Fibroblast of lung (primary cell): ENCODE measurements around the gene PTPN7. TPM values are rescaled to one million over a fixed set of nuclear protein-coding genes. Genes with fewer than 3 reads are reported as not detected.

Experiments used
- DNase-seq, 2 donors: peaks; one replicate each; pipeline versions ENCODE4 v3.0.0 to v3.0.0-alpha.2; 2010; ENCODE audit warnings: low read depth in 2 of 2
- H2AFZ ChIP-seq: 2 replicates; pipeline ENCODE4 v1.5.1; 2012; ENCODE audit warnings: low read length, control low read depth, inconsistent platforms
- H3K27ac ChIP-seq: 2 replicates; pipeline ENCODE4 v1.5.1; 2011; ENCODE audit warnings: low read length, control low read depth; ENCODE audit not compliant: insufficient read depth
- H3K27me3 ChIP-seq: 2 replicates; pipeline ENCODE4 v1.5.1; 2011; ENCODE audit warnings: mild to moderate bottlenecking, low read length; ENCODE audit not compliant: control insufficient read depth, insufficient read depth
- H3K36me3 ChIP-seq: 2 replicates; pipeline ENCODE4 v1.5.1; 2011; ENCODE audit warnings: low read length; ENCODE audit not compliant: control insufficient read depth, insufficient read depth
- H3K4me1 ChIP-seq: 2 replicates; pipeline ENCODE4 v1.5.1; 2011; ENCODE audit warnings: low read length; ENCODE audit not compliant: control insufficient read depth, insufficient read depth; ENCODE audit errors: extremely low read depth
- H3K4me2 ChIP-seq: 2 replicates; pipeline ENCODE4 v1.5.1; 2011; ENCODE audit warnings: low read length, control low read depth; ENCODE audit not compliant: insufficient read depth; ENCODE audit errors: extremely low read depth
- H3K4me3 ChIP-seq, 4 experiments: fragments of 200-600 bp in 1 of 4; sonication (generic) in 1 of 4; replicated peaks in 1 of 4; 2 replicates each; pipeline ENCODE4 v1.5.1; 2011 to 2016; ENCODE audit warnings: low read length in 4 of 4, low read depth in 3 of 4, mild to moderate bottlenecking in 3 of 4, control low read depth in 2 of 4, inconsistent platforms in 1 of 4, mixed read lengths in 1 of 4; ENCODE audit not compliant: insufficient read depth in 1 of 4; ENCODE audit errors: control extremely low read depth in 1 of 4
- H3K79me2 ChIP-seq: 2 replicates; pipeline ENCODE4 v1.5.1; 2012; ENCODE audit warnings: mild to moderate bottlenecking, low read length, inconsistent platforms; ENCODE audit not compliant: control insufficient read depth, insufficient read depth
- H3K9ac ChIP-seq: 2 replicates; pipeline ENCODE4 v1.5.1; 2011; ENCODE audit warnings: mild to moderate bottlenecking, low read length, control low read depth; ENCODE audit not compliant: insufficient read depth
- H3K9me3 ChIP-seq: 2 replicates; pipeline ENCODE4 v1.5.1; 2012; ENCODE audit warnings: low read depth, low read length; ENCODE audit not compliant: control insufficient read depth, insufficient read depth
- H4K20me1 ChIP-seq: 2 replicates; pipeline ENCODE4 v1.5.1; 2011; ENCODE audit warnings: low read length; ENCODE audit not compliant: control insufficient read depth, insufficient read depth; ENCODE audit errors: extremely low read depth
- CTCF ChIP-seq, 2 donors: IDR thresholded peaks in 1 of 2; conservative IDR thresholded peaks in 1 of 2; 1 replicate in 1 of 2; 2 replicates in 1 of 2; pipeline ENCODE4 v1.5.1; 2011 to 2012; ENCODE audit warnings: low read length in 2 of 2, control low read depth in 1 of 2, inconsistent platforms in 1 of 2, low read depth in 1 of 2, mild to moderate bottlenecking in 1 of 2
- EZH2 ChIP-seq: IDR thresholded peaks from 2 replicates; pipeline ENCODE4 v1.5.1; 2012; ENCODE audit warnings: low read length, control low read depth, mild to moderate bottlenecking; ENCODE audit errors: missing control alignments
- polyA plus RNA-seq, 2 donors: library from polyadenylated mRNA; depleted of rRNA in 1 of 2; stranded (reverse) in 1 of 2; unstranded in 1 of 2; fragments of >200 nt; gene quantifications; 2 replicates each; pipeline ENCODE4 v1.2.1, GENCODE V29; 2011 to 2012; ENCODE audit warnings: missing spikeins in 1 of 2
- total RNA-seq: library from RNA; depleted of rRNA; stranded (reverse); fragments of >200 nt; gene quantifications from 2 replicates; pipeline ENCODE4 v1.2.1, GENCODE V29; 2014

PTPN7 gene
- total and polyA plus RNA-seq, 2 donors (not counting 1 experiment from before 2014, with no cell fraction given), result not detected

DNA sequence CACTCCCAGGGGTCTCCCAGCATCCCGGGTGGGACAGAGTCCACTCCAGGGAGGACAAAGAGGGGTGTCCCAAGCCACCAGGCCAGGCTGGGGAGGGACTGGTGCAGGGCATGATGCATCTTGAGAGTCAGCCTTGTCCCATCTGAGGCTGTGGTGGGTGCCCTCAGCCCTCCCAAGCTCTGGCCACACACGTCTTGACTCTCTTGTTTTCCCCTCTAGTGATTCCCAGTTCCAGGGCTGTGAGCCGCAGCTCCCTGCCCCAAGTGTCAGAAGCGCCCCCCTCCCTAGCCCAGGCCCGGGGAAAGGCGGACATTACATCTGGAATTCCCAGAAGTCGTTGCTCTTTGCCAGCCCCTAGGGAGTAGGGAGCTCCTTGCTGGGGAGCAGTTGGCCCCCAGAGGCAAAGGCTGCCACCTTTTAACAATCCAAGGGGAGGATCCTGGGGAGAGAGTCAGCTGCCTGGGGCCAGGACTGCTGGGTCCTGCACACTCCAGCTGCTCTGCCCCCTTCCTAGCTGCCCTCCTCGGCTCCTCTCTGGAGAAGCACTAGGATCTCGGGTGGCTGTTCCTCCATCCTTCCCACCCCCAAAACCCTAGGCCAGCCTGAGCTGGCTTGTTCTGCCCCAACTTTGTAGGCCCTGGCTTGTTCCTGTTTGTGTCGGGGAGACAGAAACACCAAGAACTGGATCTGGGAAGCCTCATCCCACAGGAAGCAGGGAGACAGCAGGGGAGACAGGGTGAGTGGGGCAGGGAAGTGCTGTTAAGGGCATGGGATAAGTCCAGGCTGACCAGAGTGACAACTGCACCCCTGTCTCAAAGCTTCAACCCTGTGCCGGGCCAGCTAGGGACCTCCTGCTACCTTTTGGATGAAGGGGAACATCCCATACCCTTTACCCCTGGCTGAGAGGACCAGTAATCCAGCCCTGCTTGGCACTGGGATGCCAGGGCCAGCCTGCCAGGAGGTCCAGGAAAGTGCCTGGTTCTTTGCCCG is 3.2 kb upstream of the PTPN7 start:
- H3K4me2 ChIP-seq, result no peak overlapping the region
- H4K20me1 ChIP-seq, result no peaks in the 10 kb centered on the region
- H3K4me1 ChIP-seq, result no peaks in the 10 kb centered on the region
- no peak for DNase-seq
- no peak overlapping the region for H3K4me3 ChIP-seq
- H2AFZ ChIP-seq, result no peak overlapping the region
- H3K9me3 ChIP-seq, result no peaks in the 10 kb centered on the region
- no peaks in the 10 kb centered on the region for H3K36me3 ChIP-seq
- H3K27me3 ChIP-seq, result peaks cover 15% of the 10 kb centered on the region
- H3K27ac ChIP-seq, result no peak overlapping the region
- H3K79me2 ChIP-seq, result no peaks in the 10 kb centered on the region
- TF ChIP-seq CTCF (conservative IDR thresholded peaks at IDR 0.05 in 1 of 2, IDR thresholded peaks at IDR 0.05 in 1 of 2; ENCODE audit: low read depth in 1 of 2, low read length in 2 of 2), result no peak
- no peak for TF ChIP-seq EZH2
- no peak overlapping the region for H3K9ac ChIP-seq

GRCh38 chr1:202162418-202163280 is 2.2 kb upstream of the PTPN7 start:
- Histone ChIP-seq H3K4me1 (no peaks in the 10 kb centered on the region), H3K9ac (no peak overlapping the region), H3K9me3 (no peaks in the 10 kb centered on the region), H3K4me3 (no peak overlapping the region), H3K27ac (no peak overlapping the region), H3K4me2 (no peak overlapping the region), H3K27me3 (peaks cover 15% of the 10 kb centered on the region), H3K79me2 (no peaks in the 10 kb centered on the region), H4K20me1 (no peaks in the 10 kb centered on the region), H3K36me3 (no peaks in the 10 kb centered on the region), H2AFZ (no peak overlapping the region)
- no peak for DNase-seq
- no peak for TF ChIP-seq CTCF (conservative IDR thresholded peaks at IDR 0.05 in 1 of 2, IDR thresholded peaks at IDR 0.05 in 1 of 2; ENCODE audit: low read depth in 1 of 2, low read length in 2 of 2)
- TF ChIP-seq EZH2, result no peak

DNA sequence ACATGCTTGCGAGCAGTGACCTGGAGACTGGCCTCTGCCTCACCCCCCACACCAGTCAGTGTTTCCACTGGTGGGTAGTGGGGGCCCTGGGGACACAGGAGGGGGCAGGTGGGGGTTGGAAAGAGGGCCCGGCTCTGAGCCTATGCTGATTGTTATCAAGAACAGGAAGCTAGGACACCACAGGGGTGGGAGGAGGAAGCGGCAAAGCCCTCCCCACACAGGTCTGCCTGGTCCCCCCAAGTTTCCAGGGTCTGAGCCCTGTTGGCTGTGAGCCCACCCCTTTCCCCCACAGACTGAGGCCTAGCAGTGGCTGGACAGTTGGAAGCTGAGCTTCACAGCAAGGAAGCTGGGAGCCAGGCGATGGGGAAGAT is 1.6 kb upstream of the PTPN7 start:
- no peaks in the 10 kb centered on the region for H3K4me1 ChIP-seq
- no peaks in the 10 kb centered on the region for H3K79me2 ChIP-seq
- no peak overlapping the region for H3K9ac ChIP-seq
- no peaks in the 10 kb centered on the region for H3K9me3 ChIP-seq
- no peak overlapping the region for H3K4me2 ChIP-seq
- no peak for DNase-seq
- no peak overlapping the region for H3K27ac ChIP-seq
- no peaks in the 10 kb centered on the region for H4K20me1 ChIP-seq
- no peak overlapping the region for H2AFZ ChIP-seq
- peaks cover 15% of the 10 kb centered on the region for H3K27me3 ChIP-seq
- H3K36me3 ChIP-seq, result no peaks in the 10 kb centered on the region
- TF ChIP-seq EZH2, result no peak
- no peak for TF ChIP-seq CTCF (conservative IDR thresholded peaks at IDR 0.05 in 1 of 2, IDR thresholded peaks at IDR 0.05 in 1 of 2; ENCODE audit: low read depth in 1 of 2, low read length in 2 of 2)
- H3K4me3 ChIP-seq, result no peak overlapping the region
